Mucosa of descending colon (tissue), 3 donors: ENCODE measurements around the gene KIF3C. TPM values are rescaled to one million over a fixed set of nuclear protein-coding genes. Genes with fewer than 3 reads are reported as not detected.
A peak's percentile ranks its signal among the peaks of the same experiment; 100 is the strongest.
"Not testable (repeated sequence)": the region's sequence is repeated elsewhere in the genome, so short reads cannot be mapped to it uniquely, and the experiment has no call there.

Experiments
- ATAC-seq: fragments of 200-7000 bp; cut with Tn5 transposase; one replicate; pipeline ENCODE4 v1.9.1; 2020; ENCODE audit warnings: mild to moderate bottlenecking, moderate library complexity
- DNase-seq, 3 donors: peaks; one replicate each; pipeline ENCODE4 v3.0.0-alpha.2; 2020
- H3K36me3 ChIP-seq: fragments of 200-600 bp; one replicate; pipeline ENCODE4 v1.8.0; 2021; ENCODE audit warnings: low read depth, mild to moderate bottlenecking
- H3K4me1 ChIP-seq: fragments of 200-600 bp; one replicate; pipeline ENCODE4 v1.8.0; 2021; ENCODE audit warnings: low read depth, mild to moderate bottlenecking
- H3K4me3 ChIP-seq: fragments of 200-600 bp; one replicate; pipeline ENCODE4 v1.8.0; 2021; ENCODE audit warnings: mild to moderate bottlenecking
- H3K9me3 ChIP-seq: fragments of 200-600 bp; one replicate; pipeline ENCODE4 v1.8.0; 2021; ENCODE audit warnings: mild to moderate bottlenecking
- CTCF ChIP-seq: fragments of 200-600 bp; IDR thresholded peaks from one replicate; pipeline ENCODE4 v1.8.0; 2022; ENCODE audit warnings: antibody characterized with exemption, mild to moderate bottlenecking
- intact Hi-C, 2 donors: fragments of 100-400 bp; cut with DNase I in 1 of 2; cut with micrococcal nuclease in 1 of 2; formaldehyde crosslinking; loops; one replicate each; pipeline versions ENCODE4 v1.11.0 to v1.11.1; 2022; cut with DNase I, micrococcal nuclease
- total RNA-seq, 3 donors: library from RNA; stranded (reverse); fragmentation: NEBNext Ultra II Directional in 2 of 3; extraction: Animal tissue kit (Norgen Biotek cat#: 25700) in 2 of 3; gene quantifications; one replicate each; pipeline versions ENCODE4 v1.2.1 to v1.2.4, GENCODE V29; 2021 to 2023
- donor health status: DM: no; HTN: no; CAD: no; lungs with moderate emphysema.
- donor health status: DM: no; HTN: no; CAD: no.
- donor health status: DM: no; HTN: yes; CAD: no.

The KIF3C gene
- total RNA-seq, 3 donors from 2014 or later = 1.7 to 14.9 (median 3.3) TPM

DNA sequence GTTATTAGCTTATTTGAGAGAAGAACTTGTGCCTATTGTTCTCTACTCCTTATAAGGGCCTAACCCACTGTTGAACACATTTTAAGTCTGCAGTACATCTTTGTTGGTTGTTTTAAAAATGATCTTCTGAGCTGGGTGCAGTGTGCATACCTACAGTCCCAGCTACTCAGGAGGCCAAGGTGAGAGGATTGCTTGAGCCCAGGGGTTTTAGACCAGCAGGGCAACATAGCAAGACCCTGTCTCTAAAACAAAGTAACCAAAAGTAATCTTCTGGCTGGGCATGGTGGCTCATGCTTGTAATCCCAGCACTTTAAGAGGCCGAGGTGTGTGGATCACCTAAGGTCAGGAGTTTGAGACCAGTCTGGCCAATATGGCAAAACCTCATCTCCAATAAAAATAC is 25.8 kb upstream of the KIF3C start:
- no peak for TF ChIP-seq CTCF
- intact Hi-C loops = no loop called here
- Histone ChIP-seq H3K4me3 (no peak overlapping the region), H3K9me3 (no peaks in the 10 kb centered on the region), H3K4me1 (peaks cover 20% of the 10 kb centered on the region), H3K36me3 (no peaks in the 10 kb centered on the region)
- DNase-seq (no peak), ATAC-seq (no peak)

DNA sequence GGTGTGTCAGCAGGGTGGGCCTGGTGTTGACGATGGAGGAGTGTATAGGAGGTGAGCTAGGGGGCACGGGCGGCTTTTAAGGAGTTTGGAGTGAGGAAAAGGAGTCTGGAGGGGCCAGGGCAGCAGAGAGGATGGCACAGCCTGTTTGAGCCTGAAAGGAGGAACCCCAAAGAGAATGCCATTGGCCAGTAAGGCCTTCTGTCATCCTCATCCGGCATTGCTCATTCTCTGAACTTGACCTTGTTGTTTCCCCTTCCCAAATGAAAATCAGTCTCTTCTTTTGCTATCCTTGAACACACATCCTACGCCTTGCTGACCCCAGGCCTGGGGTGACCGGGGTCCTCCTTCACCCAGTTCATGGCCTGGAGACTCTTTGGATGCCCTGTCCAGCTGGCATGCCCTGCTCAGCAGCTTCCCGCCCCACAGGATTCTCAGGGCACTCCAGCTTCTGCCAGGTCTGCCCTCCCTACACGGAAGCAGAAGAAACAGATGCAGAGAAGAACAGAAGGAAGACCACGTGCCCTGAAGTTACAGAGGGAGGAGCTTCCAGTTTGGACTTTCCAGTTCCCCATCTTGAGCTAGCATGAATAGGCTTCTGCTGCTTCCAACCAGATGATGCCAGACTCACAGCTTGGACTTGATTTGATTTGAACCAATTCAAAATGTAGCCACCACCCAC is 20.5 kb upstream of the KIF3C start:
- intact Hi-C loops = no loop called here
- Histone ChIP-seq H3K4me1 (peaks cover 12% of the 10 kb centered on the region), H3K9me3 (no peaks in the 10 kb centered on the region), H3K36me3 (no peaks in the 10 kb centered on the region), H3K4me3 (no peak overlapping the region)
- DNase-seq (no peak), ATAC-seq (peak; percentile 65)
- TF ChIP-seq CTCF = no peak

DNA sequence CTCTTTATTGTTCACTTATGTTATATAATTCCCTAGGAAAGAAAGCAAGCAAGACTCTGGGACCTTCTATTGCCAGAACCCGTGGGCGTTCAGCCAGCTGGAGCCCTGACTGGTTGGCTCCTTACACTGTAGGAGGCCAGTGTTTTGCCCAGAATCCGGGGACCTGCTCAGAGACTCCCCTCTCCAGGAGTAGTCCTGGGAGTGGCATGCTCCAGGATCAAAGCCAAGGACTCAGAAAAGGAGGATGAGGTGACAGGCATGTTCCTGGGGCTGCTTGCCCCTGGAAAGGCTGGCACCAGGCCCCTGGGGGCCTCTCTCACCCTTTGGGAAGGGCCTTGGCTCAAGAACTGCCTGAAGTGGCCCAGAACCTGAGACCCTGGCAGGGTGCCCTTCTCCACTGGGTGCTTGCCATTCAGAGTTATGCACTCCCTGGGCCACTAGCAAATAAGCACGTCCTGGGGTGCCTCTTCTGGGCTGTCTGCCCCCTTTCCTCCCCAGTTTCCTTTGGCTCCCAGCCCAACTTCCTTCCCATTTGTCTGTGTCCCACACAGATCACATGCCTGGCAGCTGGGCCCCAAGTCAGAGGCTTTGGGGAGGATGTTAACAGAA is 19.6 kb upstream of the KIF3C start:
- no peak overlapping the region for H3K4me3 ChIP-seq
- H3K9me3 ChIP-seq = no peaks in the 10 kb centered on the region
- no peaks in the 10 kb centered on the region for H3K36me3 ChIP-seq
- no peak for TF ChIP-seq CTCF
- ATAC-seq (no peak), DNase-seq (peak in 1 of 3 donors; percentile 52)
- peaks cover 13% of the 10 kb centered on the region for H3K4me1 ChIP-seq
- intact Hi-C loops = no loop called here

DNA sequence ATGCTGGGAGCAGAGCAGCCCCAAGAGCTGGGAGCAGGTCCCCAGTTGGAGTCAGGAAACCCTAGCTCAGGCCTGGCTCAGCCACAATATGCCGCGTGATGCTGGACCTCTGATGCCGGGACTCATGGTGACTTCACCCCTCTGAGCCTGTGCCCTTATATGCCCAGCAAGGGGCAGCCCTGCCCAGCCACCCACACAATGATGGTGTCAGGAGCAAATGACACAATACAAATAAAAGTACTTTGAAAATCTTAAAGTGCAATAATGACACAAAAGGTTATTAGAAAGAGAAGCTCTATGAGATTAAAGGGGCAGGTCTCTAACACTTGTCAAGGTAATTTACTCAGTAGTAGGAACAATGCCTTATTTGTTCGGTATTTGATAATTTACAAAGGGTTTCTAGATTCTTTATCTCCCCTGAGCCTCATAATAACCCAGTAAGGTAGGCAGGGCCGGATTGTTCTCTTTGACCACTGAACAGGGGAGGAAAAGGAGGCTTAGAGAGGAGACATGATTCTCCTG is 18.3 kb upstream of the KIF3C start:
- DNase-seq = no peak

GRCh38 chr2:25999406-25999805 is 17.1 kb upstream of the KIF3C start:
- intact Hi-C loops = not testable (repeated sequence)

More for the DNA sequence above, 18.3 kb upstream of the KIF3C start:
- no peaks in the 10 kb centered on the region for H3K9me3 ChIP-seq
- intact Hi-C loops = no loop called here
- no peaks in the 10 kb centered on the region for H3K36me3 ChIP-seq
- H3K4me1 ChIP-seq = peaks cover 13% of the 10 kb centered on the region
- peak; percentile 47 for ATAC-seq
- TF ChIP-seq CTCF = no peak
- no peak overlapping the region for H3K4me3 ChIP-seq

GRCh38 chr2:25998816-25999383 is 16.6 kb upstream of the KIF3C start:
- H3K36me3 ChIP-seq, DNase-seq, H3K4me3 ChIP-seq, ATAC-seq, intact Hi-C loops, H3K9me3 ChIP-seq: not testable (repeated sequence)
- H3K4me1 ChIP-seq = peaks cover 13% of the 10 kb centered on the region

More at GRCh38 chr2:25999406-25999805, 17.1 kb upstream of the KIF3C start:
- not testable (repeated sequence) for H3K4me3 ChIP-seq, ATAC-seq, H3K36me3 ChIP-seq, H3K9me3 ChIP-seq, DNase-seq
- peaks cover 13% of the 10 kb centered on the region for H3K4me1 ChIP-seq
